B cell (primary cell): ENCODE data around the gene CELA3B. TPM values are rescaled to one million over a fixed set of nuclear protein-coding genes. Genes with fewer than 3 reads are reported as not detected.

Experiments
- ATAC-seq: fragments of 200-7000 bp; cut with Tn5 transposase; one replicate; pipeline ENCODE4 v1.10.0; 2021; ENCODE audit warnings: low read depth, mild to moderate bottlenecking, moderate number of reproducible peaks, moderate library complexity
- CTCF ChIA-PET: fragments of 350-600 bp; sonication (Branson Sonifier 250); formaldehyde crosslinking; loops from one replicate; lab custom pipeline; 2021; ENCODE audit warnings: antibody characterized with exemption, inconsistent platforms; lab: Charles Lee
- POLR2A ChIA-PET: fragments of 350-600 bp; sonication (Branson Sonifier 250); formaldehyde crosslinking; loops from one replicate; lab custom pipeline; 2021; ENCODE audit warnings: antibody characterized with exemption; lab: Charles Lee
- DNase-seq: peaks from one replicate; pipeline ENCODE4 v3.0.0; 2013
- H2AFZ ChIP-seq: 2 replicates; pipeline ENCODE4 v1.6.1; 2012; ENCODE audit warnings: mild to moderate bottlenecking, low read depth, low read length; ENCODE audit not compliant: insufficient read depth, poor library complexity, severe bottlenecking
- H3K27ac ChIP-seq, 2 donors: 1 replicate in 1 of 2; 2 replicates in 1 of 2; pipeline ENCODE4 v1.5.1; 2012 to 2013; ENCODE audit warnings: low read length in 2 of 2, mild to moderate bottlenecking in 2 of 2, moderate library complexity in 1 of 2
- H3K27me3 ChIP-seq, 4 experiments: fragments of 200-600 bp in 1 of 4; sonication (generic) in 1 of 4; replicated peaks in 1 of 4; 1 replicate in 2 of 4; 2 replicates in 2 of 4; pipeline versions ENCODE4 v1.6.1 to v1.7.0; 2013 to 2016; ENCODE audit warnings: low read length in 3 of 4, mild to moderate bottlenecking in 2 of 4, mixed read lengths in 1 of 4, moderate library complexity in 1 of 4; ENCODE audit not compliant: insufficient read depth in 4 of 4, control insufficient read depth in 3 of 4; ENCODE audit errors: control extremely low read depth in 1 of 4
- H3K36me3 ChIP-seq, 2 experiments: replicated peaks in 1 of 2; 1 replicate in 1 of 2; 2 replicates in 1 of 2; pipeline versions ENCODE4 v1.6.1 to v1.7.1; 2013; ENCODE audit warnings: low read length in 1 of 2; ENCODE audit not compliant: insufficient read depth in 2 of 2, control insufficient read depth in 1 of 2; ENCODE audit errors: control extremely low read depth in 1 of 2, extremely low read depth in 1 of 2
- H3K4me1 ChIP-seq, 2 donors: fragments of 200-600 bp in 1 of 2; sonication (generic) in 1 of 2; 1 replicate in 1 of 2; 2 replicates in 1 of 2; pipeline versions ENCODE4 v1.5.1 to v1.6.1; 2013 to 2017; ENCODE audit warnings: low read length in 2 of 2; ENCODE audit not compliant: control insufficient read depth in 2 of 2, insufficient read depth in 2 of 2
- H3K4me2 ChIP-seq: replicated peaks from 2 replicates; pipeline ENCODE3; 2012; ENCODE audit warnings: mild to moderate bottlenecking, low read depth, low read length; ENCODE audit not compliant: poor library complexity, severe bottlenecking
- H3K4me3 ChIP-seq, 5 experiments: fragments of 200-600 bp in 1 of 5; sonication (generic) in 1 of 5; 1 replicate in 3 of 5; 2 replicates in 2 of 5; pipeline versions ENCODE4 v1.5.1 to v1.7.0; 2011 to 2016; ENCODE audit warnings: low read length in 4 of 5, mild to moderate bottlenecking in 4 of 5, low read depth in 2 of 5, control low read depth in 1 of 5, moderate library complexity in 1 of 5; ENCODE audit not compliant: insufficient read depth in 1 of 5; ENCODE audit errors: control extremely low read depth in 1 of 5, extremely low read depth in 1 of 5
- H3K79me2 ChIP-seq: fragments of 200-600 bp; sonication (generic); one replicate; pipeline ENCODE4 v1.6.0; 2016; ENCODE audit warnings: low read length; ENCODE audit not compliant: control insufficient read depth, insufficient read depth
- H3K9ac ChIP-seq: fragments of 200-600 bp; sonication (generic); 2 replicates; pipeline ENCODE4 v1.6.1; 2017; ENCODE audit warnings: mild to moderate bottlenecking, low read length, moderate library complexity
- H3K9me3 ChIP-seq, 3 donors: one replicate each; pipeline versions ENCODE4 v1.6.1 to v1.7.1; 2013; ENCODE audit warnings: low read length in 2 of 3; ENCODE audit not compliant: control insufficient read depth in 2 of 3, insufficient read depth in 1 of 3; ENCODE audit errors: control extremely low read depth in 1 of 3
- H4K20me1 ChIP-seq: 2 replicates; pipeline ENCODE4 v1.6.0; 2012; ENCODE audit warnings: mild to moderate bottlenecking, low read length; ENCODE audit not compliant: insufficient read depth, control insufficient read depth, poor library complexity, severe bottlenecking
- H3K27ac Mint-ChIP-seq: one replicate; pipeline ENCODE4 v1.8.0; 2021; ENCODE audit warnings: mixed read lengths
- H3K27me3 Mint-ChIP-seq: one replicate; pipeline ENCODE4 v1.8.0; 2021; ENCODE audit warnings: mixed read lengths
- H3K4me1 Mint-ChIP-seq: one replicate; pipeline ENCODE4 v1.8.0; 2021; ENCODE audit warnings: mixed read lengths
- H3K4me3 Mint-ChIP-seq: one replicate; pipeline ENCODE4 v1.8.0; 2021; ENCODE audit warnings: mixed read lengths
- H3K9me3 Mint-ChIP-seq: one replicate; pipeline ENCODE4 v1.8.0; 2022; ENCODE audit warnings: mixed read lengths; ENCODE audit not compliant: insufficient read depth
- CTCF ChIP-seq: fragments of 200-600 bp; IDR thresholded peaks from one replicate; pipeline ENCODE4 v1.8.0; 2022; ENCODE audit warnings: antibody characterized with exemption, mild to moderate bottlenecking
- EZH2 ChIP-seq: IDR thresholded peaks from 2 replicates; pipeline ENCODE4 v1.6.1; 2012; ENCODE audit warnings: borderline replicate concordance, low read depth, mild to moderate bottlenecking, moderate library complexity, low read length; ENCODE audit not compliant: insufficient read depth, poor library complexity, severe bottlenecking
- WGBS: methylation state at CpG from one replicate; pipeline ENCODE4 v1.1.5; 2013; ENCODE audit warnings: missing lambda C conversion rate; ENCODE audit not compliant: insufficient coverage; 5-methylcytosine and 5-hydroxymethylcytosine counted together
- intact Hi-C: fragments of 100-400 bp; cut with micrococcal nuclease; formaldehyde crosslinking; loops from one replicate; pipeline ENCODE4 v1.10.0; 2022
- polyA plus RNA-seq: library from polyadenylated mRNA; depleted of rRNA; stranded (reverse); fragments of >200 nt; gene quantifications from 2 replicates; pipeline ENCODE4 v1.2.3, GENCODE V29; 2012
- total RNA-seq, 2 donors: library from RNA; stranded (reverse); fragments of 120-200 nt in 1 of 2; gene quantifications; 1 replicate in 1 of 2; 2 replicates in 1 of 2; pipeline versions ENCODE4 v1.2.3 to v1.2.4, GENCODE V29; 2013 to 2022

CELA3B gene
- total and polyA plus RNA-seq, 2 donors (not counting 1 experiment from before 2014, with no cell fraction given), result not detected

DNA sequence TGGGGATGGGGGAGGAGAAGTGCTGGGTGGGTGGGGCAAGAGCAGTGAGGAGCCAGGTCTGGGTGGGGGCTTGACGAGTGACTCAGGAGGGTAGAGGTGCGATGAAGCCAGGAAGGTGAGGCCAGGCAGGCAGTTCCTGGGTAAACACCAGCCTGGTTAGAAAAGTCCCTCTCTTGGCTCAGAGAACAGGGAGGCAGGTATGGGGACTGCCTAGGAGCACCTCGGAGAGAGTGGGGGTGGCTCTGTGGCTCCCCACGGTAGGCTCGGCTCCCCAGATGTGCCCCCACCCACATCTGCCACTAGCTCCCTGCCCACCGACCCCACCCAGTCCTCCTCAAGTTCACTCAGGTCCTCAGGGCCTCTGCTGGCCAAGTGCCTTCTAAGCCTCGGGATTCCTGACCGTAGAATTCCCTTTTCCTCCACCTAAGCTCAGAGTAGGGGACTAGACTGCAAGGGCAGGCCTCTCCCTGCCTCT is 40.9 kb upstream of the CELA3B start:
- intact Hi-C loops, result loop anchor here (5.0 kb wide), 1 partner anchor 154 kb away; the partner anchor contains the start of gene USP48
- peaks cover 15% of the 10 kb centered on the region for H3K4me1 Mint-ChIP-seq
- H3K9me3 Mint-ChIP-seq, result no peaks in the 10 kb centered on the region
- no peak for ATAC-seq
- Histone ChIP-seq H3K9me3 (peaks cover 0 to 4% (median 0%) of the 10 kb centered on the region in 3 donors), H3K4me2 (no peak overlapping the region), H3K4me3 (no peak overlapping the region), H3K27me3 (peaks cover 0 to 25% (median 6%) of the 10 kb centered on the region in 4 experiments), H3K27ac (no peak overlapping the region), H4K20me1 (no peaks in the 10 kb centered on the region), H3K4me1 (peaks cover 9 to 12% of the 10 kb centered on the region in 2 donors), H2AFZ (peak overlapping the region; percentile 69), H3K79me2 (no peaks in the 10 kb centered on the region), H3K36me3 (no peaks in the 10 kb centered on the region), H3K9ac (no peak overlapping the region)
- CTCF ChIA-PET, result no interaction called here
- H3K27ac Mint-ChIP-seq, result no peak overlapping the region
- 60% methylated on average over 5 of the region's 8 CpGs for WGBS
- peaks cover 25% of the 10 kb centered on the region for H3K27me3 Mint-ChIP-seq
- TF ChIP-seq CTCF (no peak), EZH2 (no peak)
- H3K4me3 Mint-ChIP-seq, result peak overlapping the region; percentile 67
- POLR2A ChIA-PET, result no interaction called here
- no peak for DNase-seq

- POLR2A ChIA-PET, result no interaction called here
- Histone ChIP-seq H4K20me1 (no peaks in the 10 kb centered on the region), H3K4me2 (peak overlapping the region; percentile 90), H3K9ac (peak overlapping the region; percentile 48), H2AFZ (peak overlapping the region; percentile 69), H3K36me3 (no peaks in the 10 kb centered on the region), H3K4me1 (peaks cover 9 to 12% of the 10 kb centered on the region in 2 donors), H3K79me2 (no peaks in the 10 kb centered on the region), H3K27me3 (peaks cover 0 to 25% (median 6%) of the 10 kb centered on the region in 4 experiments), H3K9me3 (peaks cover 0 to 4% (median 0%) of the 10 kb centered on the region in 3 donors), H3K27ac (no peak overlapping the region), H3K4me3 (peak overlapping the region in 3 of 5 experiments; percentile 19 to 46 (median 41))
- CTCF ChIA-PET, result no interaction called here
- intact Hi-C loops, result loop anchor here (5.0 kb wide), 1 partner anchor 154 kb away; the partner anchor contains the start of gene USP48
- WGBS, result 24% methylated on average over 32 of the region's 34 CpGs
- Mint-ChIP-seq H3K4me1 (peaks cover 15% of the 10 kb centered on the region), H3K4me3 (peak overlapping the region; percentile 76), H3K27me3 (peaks cover 25% of the 10 kb centered on the region), H3K27ac (no peak overlapping the region), H3K9me3 (no peaks in the 10 kb centered on the region)
- no peak for TF ChIP-seq CTCF
- no peak for TF ChIP-seq EZH2
- ATAC-seq, result peak; percentile 9
- peak; percentile 38 for DNase-seq
Observed at GRCh38 chr1:21936366-21937031, 40.3 kb upstream of the CELA3B start.
